IMR-90 (cell line): Measurements from ENCODE around the gene NCK1.
"Not testable (repeated sequence)": the region's sequence is repeated elsewhere in the genome, so short reads cannot be mapped to it uniquely, and the experiment has no call there.

Source experiments
- BHLHE40 ChIP-seq: fragments of 150-350 bp; IDR thresholded peaks from 2 replicates; pipeline ENCODE4 v1.6.1; 2016; ENCODE audit warnings: mild to moderate bottlenecking, low read depth, low read length
- CEBPB ChIP-seq: IDR thresholded peaks from 2 replicates; pipeline ENCODE4 v1.6.1; 2012; ENCODE audit warnings: low read depth, low read length, improper control_type of control experiment
- CTCF ChIP-seq: conservative IDR thresholded peaks from 2 replicates; pipeline ENCODE4 v1.5.1; 2012; ENCODE audit warnings: mild to moderate bottlenecking, low read depth, low read length, improper control_type of control experiment
- FOS ChIP-seq: fragments of 150-350 bp; IDR thresholded peaks from 2 replicates; pipeline ENCODE4 v1.6.1; 2016; ENCODE audit warnings: low read depth, low read length
- MAFK ChIP-seq: IDR thresholded peaks from 2 replicates; pipeline ENCODE4 v1.6.1; 2012; ENCODE audit warnings: low read depth, low read length, improper control_type of control experiment
- POLR2A ChIP-seq: IDR thresholded peaks from 2 replicates; pipeline ENCODE4 v1.6.1; 2012; ENCODE audit warnings: mild to moderate bottlenecking, low read depth, low read length
- RAD21 ChIP-seq: IDR thresholded peaks from 2 replicates; pipeline ENCODE4 v1.6.1; 2012; ENCODE audit warnings: low read length, improper control_type of control experiment
- SMC3 ChIP-seq: fragments of 150-350 bp; IDR thresholded peaks from 2 replicates; pipeline ENCODE4 v1.6.1; 2016; ENCODE audit warnings: low read depth, mild to moderate bottlenecking, antibody characterized with exemption, low read length, moderate library complexity

DNA sequence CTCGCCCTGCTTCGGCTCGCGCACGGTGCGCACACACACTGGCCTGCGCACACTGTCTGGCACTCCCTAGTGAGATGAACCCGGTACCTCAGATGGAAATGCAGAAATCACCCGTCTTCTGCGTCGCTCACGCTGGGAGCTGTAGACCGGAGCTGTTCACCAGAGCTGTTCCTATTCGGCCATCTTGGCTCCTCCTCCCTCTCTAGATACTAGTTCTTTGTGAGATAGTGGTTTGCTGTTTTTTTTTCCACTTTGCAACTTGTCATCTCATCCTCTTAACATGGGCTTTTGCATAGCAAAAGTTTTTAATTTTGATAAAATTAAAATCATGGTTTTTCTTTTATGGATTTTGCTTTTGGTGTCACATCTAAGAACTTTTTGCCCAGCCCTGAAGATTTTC lies 107.5 kb downstream of the NCK1 start:
- TF ChIP-seq CTCF, POLR2A, CEBPB, BHLHE40, RAD21, SMC3, FOS, MAFK: not testable (repeated sequence)
